Stimulated activated naive B cell treated with anti-CD40 and anti-IgM and Interleukin-4, amounts not matched to agents 10 μg/mL and 1 μg/mL and 100 μg/mL, for 72 hours (primary cell): ENCODE measurements around the gene TPGS1.

ENCODE experiments used
- ATAC-seq, 2 donors: fragments of 150-1000 bp; cut with Tn5 transposase; replicated peaks; 2 replicates each; pipeline ENCODE4 v1.10.0; 2021; ENCODE audit warnings: moderate library complexity in 1 of 2
- DNase-seq: peaks from one replicate; pipeline ENCODE4 v3.0.0; 2021
- H3K27ac Mint-ChIP-seq: one replicate; pipeline ENCODE4 v1.8.0; 2022; ENCODE audit warnings: mild to moderate bottlenecking, mixed read lengths
- H3K27me3 Mint-ChIP-seq, 2 donors: one replicate each; pipeline ENCODE4 v1.8.0; 2022; ENCODE audit warnings: mixed read lengths in 2 of 2
- H3K36me3 Mint-ChIP-seq, 2 donors: one replicate each; pipeline ENCODE4 v1.8.0; 2022; ENCODE audit warnings: mixed read lengths in 2 of 2, mild to moderate bottlenecking in 1 of 2
- H3K4me1 Mint-ChIP-seq, 2 donors: one replicate each; pipeline ENCODE4 v1.8.0; 2022; ENCODE audit warnings: mixed read lengths in 2 of 2, mild to moderate bottlenecking in 1 of 2
- H3K4me3 Mint-ChIP-seq, 2 donors: one replicate each; pipeline ENCODE4 v1.8.0; 2022; ENCODE audit warnings: mild to moderate bottlenecking in 2 of 2, mixed read lengths in 2 of 2, moderate library complexity in 1 of 2
- H3K9me3 Mint-ChIP-seq, 2 donors: one replicate each; pipeline ENCODE4 v1.8.0; 2022; ENCODE audit warnings: mixed read lengths in 2 of 2, mild to moderate bottlenecking in 1 of 2

The TPGS1 gene

GRCh38 chr19:507286-508203, at the start of gene TPGS1:
Gene TPGS1 (plus strand): TSS chr19:507497. CDS start chr19:507507, 10 bp downstream.
- H3K9me3 Mint-ChIP-seq: peaks cover 0 to under 1% of the 10 kb centered on the region in 2 donors
- H3K36me3 Mint-ChIP-seq: peaks cover 12 to 22% of the 10 kb centered on the region in 2 donors
- H3K4me3 Mint-ChIP-seq: peak within 1 kb of the TSS; percentile 85 to 90
- H3K27me3 Mint-ChIP-seq: no peaks in the 10 kb centered on the region
- DNase-seq: peak; percentile 63
- ATAC-seq: peak; percentile 66
- peak within 1 kb of the TSS; percentile 98 for H3K27ac Mint-ChIP-seq
- H3K4me1 Mint-ChIP-seq: peaks cover 38 to 52% of the 10 kb centered on the region in 2 donors

GRCh38 chr19:457636-458035, 49.7 kb upstream of the TPGS1 start:
- DNase-seq: no peak
- Mint-ChIP-seq H3K9me3 (no peaks in the 10 kb centered on the region), H3K27ac (no peak overlapping the region), H3K36me3 (peaks cover 0 to 2% of the 10 kb centered on the region in 2 donors), H3K4me1 (peaks cover 2 to 6% of the 10 kb centered on the region in 2 donors), H3K4me3 (no peak overlapping the region), H3K27me3 (peaks cover 21 to 37% of the 10 kb centered on the region in 2 donors)
- ATAC-seq: no peak

GRCh38 chr19:458091-459042, 48.9 kb upstream of the TPGS1 start:
- H3K36me3 Mint-ChIP-seq: peaks cover 0 to 2% of the 10 kb centered on the region in 2 donors
- H3K4me3 Mint-ChIP-seq: no peak overlapping the region
- DNase-seq (no peak), ATAC-seq (no peak)
- peaks cover 2 to 6% of the 10 kb centered on the region in 2 donors for H3K4me1 Mint-ChIP-seq
- peaks cover 21 to 44% of the 10 kb centered on the region in 2 donors for H3K27me3 Mint-ChIP-seq
- no peaks in the 10 kb centered on the region for H3K9me3 Mint-ChIP-seq
- H3K27ac Mint-ChIP-seq: no peak overlapping the region

GRCh38 chr19:459724-460511, 47.4 kb upstream of the TPGS1 start:
- DNase-seq: no peak
- peaks cover 2 to 6% of the 10 kb centered on the region in 2 donors for H3K4me1 Mint-ChIP-seq
- no peak overlapping the region for H3K27ac Mint-ChIP-seq
- H3K36me3 Mint-ChIP-seq: peaks cover 0 to 2% of the 10 kb centered on the region in 2 donors
- peaks cover 27 to 45% of the 10 kb centered on the region in 2 donors for H3K27me3 Mint-ChIP-seq
- peaks cover 2 to 5% of the 10 kb centered on the region in 2 donors for H3K9me3 Mint-ChIP-seq
- ATAC-seq: peak; percentile 44 to 77
- H3K4me3 Mint-ChIP-seq: peak overlapping the region; percentile 57 to 63

- ATAC-seq (no peak), DNase-seq (no peak)
- H3K27ac Mint-ChIP-seq: no peak within 1 kb of the TSS
- peaks cover 4 to 15% of the 10 kb centered on the region in 2 donors for H3K9me3 Mint-ChIP-seq
- H3K27me3 Mint-ChIP-seq: peaks cover 32 to 45% of the 10 kb centered on the region in 2 donors
- peaks cover 0 to 2% of the 10 kb centered on the region in 2 donors for H3K36me3 Mint-ChIP-seq
- H3K4me1 Mint-ChIP-seq: peaks cover 2 to 6% of the 10 kb centered on the region in 2 donors
- peak within 1 kb of the TSS; percentile 69 to 83 for H3K4me3 Mint-ChIP-seq
These were observed 46.2 kb upstream of the TPGS1 start, which contains the start of gene SHC2 for GRCh38 chr19:460877-461720. Gene SHC2 (minus strand): TSS chr19:461033. CDS start chr19:460996, 37 bp downstream.

GRCh38 chr19:461721-462551, 45.4 kb upstream of the TPGS1 start:
- DNase-seq (no peak), ATAC-seq (peak in 1 of 2 donors; percentile 20)
- Mint-ChIP-seq H3K9me3 (peaks cover 7 to 20% of the 10 kb centered on the region in 2 donors), H3K36me3 (peaks cover 0 to 2% of the 10 kb centered on the region in 2 donors), H3K4me3 (peak overlapping the region; percentile 69 to 83), H3K27ac (no peak overlapping the region), H3K4me1 (peaks cover 2 to 6% of the 10 kb centered on the region in 2 donors), H3K27me3 (peaks cover 26 to 37% of the 10 kb centered on the region in 2 donors)

GRCh38 chr19:463483-464207, 43.7 kb upstream of the TPGS1 start:
- peaks cover 0 to 2% of the 10 kb centered on the region in 2 donors for H3K36me3 Mint-ChIP-seq
- peaks cover 2 to 6% of the 10 kb centered on the region in 2 donors for H3K4me1 Mint-ChIP-seq
- ATAC-seq: no peak
- DNase-seq: no peak
- peaks cover 21 to 28% of the 10 kb centered on the region in 2 donors for H3K27me3 Mint-ChIP-seq
- no peak overlapping the region for H3K4me3 Mint-ChIP-seq
- no peak overlapping the region for H3K27ac Mint-ChIP-seq
- H3K9me3 Mint-ChIP-seq: peaks cover 8 to 20% of the 10 kb centered on the region in 2 donors

GRCh38 chr19:464208-464545, 43.1 kb upstream of the TPGS1 start:
- DNase-seq: no peak
- peaks cover 0 to 2% of the 10 kb centered on the region in 2 donors for H3K36me3 Mint-ChIP-seq
- H3K27ac Mint-ChIP-seq: no peak overlapping the region
- peaks cover 10 to 23% of the 10 kb centered on the region in 2 donors for H3K9me3 Mint-ChIP-seq
- no peak overlapping the region for H3K4me3 Mint-ChIP-seq
- ATAC-seq: no peak
- peaks cover 21 to 28% of the 10 kb centered on the region in 2 donors for H3K27me3 Mint-ChIP-seq
- H3K4me1 Mint-ChIP-seq: peaks cover 2 to 6% of the 10 kb centered on the region in 2 donors

- H3K4me1 Mint-ChIP-seq: peaks cover 2 to 6% of the 10 kb centered on the region in 2 donors
- H3K9me3 Mint-ChIP-seq: peaks cover 14 to 26% of the 10 kb centered on the region in 2 donors
- DNase-seq (no peak), ATAC-seq (no peak)
- H3K36me3 Mint-ChIP-seq: peaks cover 2 to 3% of the 10 kb centered on the region in 2 donors
- H3K27me3 Mint-ChIP-seq: peaks cover 16 to 22% of the 10 kb centered on the region in 2 donors
- no peak overlapping the region for H3K4me3 Mint-ChIP-seq
- no peak overlapping the region for H3K27ac Mint-ChIP-seq
These were observed 42.1 kb upstream of the TPGS1 start for GRCh38 chr19:465056-465816.

GRCh38 chr19:467554-467953, 39.7 kb upstream of the TPGS1 start:
- DNase-seq: no peak
- peaks cover 16 to 17% of the 10 kb centered on the region in 2 donors for H3K27me3 Mint-ChIP-seq
- H3K27ac Mint-ChIP-seq: no peak overlapping the region
- peaks cover 14 to 26% of the 10 kb centered on the region in 2 donors for H3K9me3 Mint-ChIP-seq
- peaks cover 0 to under 1% of the 10 kb centered on the region in 2 donors for H3K4me1 Mint-ChIP-seq
- peaks cover 0 to 3% of the 10 kb centered on the region in 2 donors for H3K36me3 Mint-ChIP-seq
- no peak for ATAC-seq
- no peak overlapping the region for H3K4me3 Mint-ChIP-seq
